Endothelial cell of umbilical vein (primary cell): Measurements from ENCODE around the gene ARGLU1.

Source experiments
- CTCF ChIP-seq, 2 donors: IDR thresholded peaks; 1 replicate in 1 of 2; 2 replicates in 1 of 2; pipeline ENCODE4 v1.5.1; 2011; ENCODE audit warnings: low read length in 2 of 2, mild to moderate bottlenecking in 2 of 2, moderate library complexity in 2 of 2, control low read depth in 1 of 2, inconsistent platforms in 1 of 2, low read depth in 1 of 2; ENCODE audit not compliant: insufficient read depth in 1 of 2; ENCODE audit errors: extremely low read depth in 1 of 2
- EZH2 ChIP-seq: IDR thresholded peaks from 2 replicates; pipeline ENCODE4 v1.6.1; 2012; ENCODE audit warnings: borderline replicate concordance, low read depth, mild to moderate bottlenecking, moderate library complexity, low read length, inconsistent platforms; ENCODE audit not compliant: severe bottlenecking
- MAX ChIP-seq: IDR thresholded peaks from 2 replicates; pipeline ENCODE4 v1.6.1; 2011; ENCODE audit not compliant: insufficient read depth, insufficient read length
- POLR2A ChIP-seq: IDR thresholded peaks from 2 replicates; pipeline ENCODE4 v1.6.1; 2012; ENCODE audit warnings: low read depth, mild to moderate bottlenecking, control low read depth, low read length
- POLR2AphosphoS5 ChIP-seq: IDR thresholded peaks from 2 replicates; pipeline ENCODE4 v1.6.1; 2012; ENCODE audit warnings: low read depth, mild to moderate bottlenecking, control low read depth, low read length, moderate library complexity; ENCODE audit not compliant: insufficient read depth

GRCh38 chr13:106527826-106528225 is 40.1 kb downstream of the ARGLU1 start:
- no peak for TF ChIP-seq CTCF (IDR thresholded peaks at IDR 0.05; ENCODE audit: extremely low read depth in 1 of 2, insufficient read depth in 1 of 2, low read depth in 1 of 2, low read length in 2 of 2)
- TF ChIP-seq POLR2A, result no peak
- TF ChIP-seq EZH2, result no peak
- no peak for TF ChIP-seq POLR2AphosphoS5
- no peak for TF ChIP-seq MAX
